HepG2 (cell line): ENCODE measurements around the gene GPR143.

Experiments
- CTCF ChIP-seq: sonication (generic); formaldehyde crosslinking; IDR thresholded peaks from 2 replicates; pipeline ENCODE4 v1.5.0; 2020; ENCODE audit warnings: mild to moderate bottlenecking, missing genetic modification reagents, moderate library complexity
- FOXA1 ChIP-seq, 2 experiments: fragments of 450-650 bp in 1 of 2; sonication (generic) in 1 of 2; formaldehyde crosslinking in 1 of 2; IDR thresholded peaks; 2 replicates each; pipeline versions ENCODE4 v1.4.0 to v1.6.1; 2016 to 2020; ENCODE audit warnings: missing genetic modification reagents in 1 of 2
- NPAS2 ChIP-seq: sonication (generic); formaldehyde crosslinking; IDR thresholded peaks from 2 replicates; pipeline ENCODE4 v1.8.0; 2022; ENCODE audit warnings: mild to moderate bottlenecking, missing genetic modification reagents, borderline replicate concordance
- POLR2AphosphoS5 ChIP-seq: IDR thresholded peaks from 2 replicates; pipeline ENCODE4 v1.6.1; 2012; ENCODE audit warnings: low read depth, low read length
- TAF1 ChIP-seq: sonication (generic); formaldehyde crosslinking; IDR thresholded peaks from 2 replicates; pipeline ENCODE4 v1.4.0; 2020; ENCODE audit warnings: missing genetic modification reagents
- THAP7 ChIP-seq: sonication (generic); formaldehyde crosslinking; IDR thresholded peaks from 2 replicates; pipeline ENCODE4 v1.8.1; 2023; ENCODE audit warnings: mild to moderate bottlenecking, missing genetic modification reagents
- YEATS2 ChIP-seq: sonication (generic); formaldehyde crosslinking; IDR thresholded peaks from 2 replicates; pipeline ENCODE4 v1.4.0; 2020; ENCODE audit warnings: missing genetic modification reagents, borderline replicate concordance
- ZBTB39 ChIP-seq: sonication (generic); formaldehyde crosslinking; IDR thresholded peaks from 2 replicates; pipeline ENCODE4 v1.5.0; 2020; ENCODE audit warnings: missing genetic modification reagents
- ZFP37 ChIP-seq: sonication (generic); formaldehyde crosslinking; IDR thresholded peaks from 2 replicates; pipeline ENCODE4 v1.4.0; 2020; ENCODE audit warnings: missing genetic modification reagents, borderline replicate concordance
- ZKSCAN1 ChIP-seq: fragments of 150-350 bp; IDR thresholded peaks from 2 replicates; pipeline ENCODE4 v1.6.1; 2014; ENCODE audit warnings: low read length

- TF ChIP-seq TAF1 (CRISPR knock-in tag) (no peak), YEATS2 (CRISPR knock-in tag) (no peak), CTCF (CRISPR knock-in tag) (no peak), POLR2AphosphoS5 (no peak), NPAS2 (CRISPR knock-in tag) (no peak), ZBTB39 (CRISPR knock-in tag) (no peak), THAP7 (CRISPR knock-in tag) (no peak), ZKSCAN1 (no peak), FOXA1 (IDR thresholded peaks at IDR 0.05) (no peak), FOXA1 (CRISPR knock-in tag; IDR thresholded peaks at IDR 0.05) (no peak), ZFP37 (CRISPR knock-in tag) (no peak)
Observed at GRCh38 chrX:9678215-9678965, 87.3 kb downstream of the GPR143 start.
